Left forelimb (tissue), 1 donor: ENCODE data around the gene RPS6KA1.

Experiments used
- DNase-seq: peaks from one replicate; pipeline ENCODE4 v3.0.0-alpha.2; 2018; ENCODE audit warnings: low spot score

RPS6KA1 gene

DNA sequence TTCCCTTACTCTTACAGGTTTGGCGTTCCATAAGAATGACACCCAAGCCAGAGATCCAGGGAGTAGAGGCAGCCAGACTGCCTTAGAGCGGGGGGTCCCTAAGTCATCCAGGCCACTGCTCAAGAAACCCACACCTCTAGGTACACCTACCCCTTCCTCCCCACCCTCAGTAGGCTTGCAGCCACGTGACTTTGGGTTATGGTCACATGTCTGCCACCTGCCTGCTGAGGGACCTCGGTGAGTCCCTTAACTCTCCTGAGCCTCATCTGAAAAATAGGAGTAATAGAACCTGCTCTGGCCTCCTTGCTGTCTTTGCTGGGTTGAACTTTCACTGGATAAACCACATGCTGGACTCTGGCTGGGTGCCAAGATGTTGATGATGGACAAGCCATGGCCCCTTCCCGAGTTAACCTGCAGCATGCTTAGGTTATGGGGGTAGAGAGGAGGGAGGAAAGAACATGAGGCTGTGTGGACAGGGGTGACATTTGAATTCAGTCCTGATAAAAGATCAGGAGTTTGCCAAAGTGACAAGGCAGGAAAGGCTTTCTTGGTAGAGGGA, 4.5 kb downstream of the RPS6KA1 start:
- DNase-seq = no peak

DNA sequence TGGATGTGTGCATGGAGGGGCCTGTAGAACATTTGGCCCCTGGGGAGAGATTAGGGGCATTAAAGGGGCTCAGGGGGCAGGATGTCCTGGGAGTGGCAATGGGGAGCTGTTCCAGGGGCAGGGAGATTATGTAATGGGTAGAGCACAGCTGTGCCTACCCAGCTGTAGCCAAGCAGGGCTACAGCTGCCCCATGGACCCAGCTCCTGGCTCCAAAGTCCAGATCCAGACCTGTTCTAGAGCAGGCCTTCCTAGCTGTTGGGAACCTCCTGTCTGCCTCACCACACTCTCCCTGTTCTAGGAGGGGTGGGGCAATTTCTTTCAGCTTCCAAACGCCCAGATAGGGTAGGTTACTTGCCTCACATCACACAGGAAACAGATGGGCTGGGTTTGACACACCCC, 5.6 kb downstream of the RPS6KA1 start:
- DNase-seq = no peak

- no peak for DNase-seq
These were observed 6.5 kb downstream of the RPS6KA1 start for GRCh38 chr1:26536081-26536480.

DNA sequence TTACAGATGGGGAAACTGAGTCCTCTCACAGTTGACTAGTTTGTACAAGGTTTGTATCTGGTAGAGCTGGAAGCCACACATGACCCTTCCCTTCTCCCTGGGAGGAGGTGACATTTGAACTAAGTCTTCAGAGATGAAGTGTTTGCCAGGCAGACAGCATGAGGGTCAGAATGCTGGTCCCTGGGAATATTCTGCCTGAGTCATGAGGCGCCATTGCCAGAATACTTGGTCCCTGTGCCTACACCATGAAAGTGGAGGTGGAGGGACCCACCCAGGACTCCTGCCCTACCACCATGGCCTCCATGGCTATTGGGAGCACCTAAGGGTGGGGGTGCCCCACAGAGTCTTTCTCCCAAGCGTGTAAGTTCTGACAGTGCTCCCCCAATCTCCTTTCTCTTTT, 7.0 kb downstream of the RPS6KA1 start:
- no peak for DNase-seq

- DNase-seq = no peak
These were observed 8.4 kb downstream of the RPS6KA1 start for GRCh38 chr1:26537951-26538352.

GRCh38 chr1:26538480-26539412, 9.2 kb downstream of the RPS6KA1 start:
- no peak for DNase-seq

GRCh38 chr1:26539722-26540121, 10.2 kb downstream of the RPS6KA1 start:
- DNase-seq = no peak

- no peak for DNase-seq
These were observed 10.8 kb downstream of the RPS6KA1 start for GRCh38 chr1:26540351-26540750.

DNA sequence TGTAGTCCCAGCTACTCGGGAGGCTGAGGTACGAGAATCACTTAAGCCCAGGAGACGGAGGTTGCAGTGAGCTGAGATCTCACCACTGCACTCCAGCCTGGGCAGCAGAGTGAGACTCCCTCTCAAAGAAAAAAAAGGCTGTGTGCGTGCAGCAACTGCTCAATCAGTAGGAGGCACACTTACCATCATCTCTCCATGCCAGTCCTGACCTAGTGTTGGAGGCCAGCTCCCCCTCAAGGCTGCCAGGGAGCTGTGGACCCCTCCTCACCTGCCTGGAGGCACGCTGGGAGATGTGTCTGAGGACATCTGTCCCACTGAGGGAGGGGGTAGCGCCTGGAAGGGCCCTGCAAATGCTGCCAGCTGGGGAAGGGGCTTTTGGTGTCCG, 11.9 kb downstream of the RPS6KA1 start:
- DNase-seq = no peak

GRCh38 chr1:26541816-26542711, 12.5 kb downstream of the RPS6KA1 start:
- DNase-seq = peak; percentile 75

DNA sequence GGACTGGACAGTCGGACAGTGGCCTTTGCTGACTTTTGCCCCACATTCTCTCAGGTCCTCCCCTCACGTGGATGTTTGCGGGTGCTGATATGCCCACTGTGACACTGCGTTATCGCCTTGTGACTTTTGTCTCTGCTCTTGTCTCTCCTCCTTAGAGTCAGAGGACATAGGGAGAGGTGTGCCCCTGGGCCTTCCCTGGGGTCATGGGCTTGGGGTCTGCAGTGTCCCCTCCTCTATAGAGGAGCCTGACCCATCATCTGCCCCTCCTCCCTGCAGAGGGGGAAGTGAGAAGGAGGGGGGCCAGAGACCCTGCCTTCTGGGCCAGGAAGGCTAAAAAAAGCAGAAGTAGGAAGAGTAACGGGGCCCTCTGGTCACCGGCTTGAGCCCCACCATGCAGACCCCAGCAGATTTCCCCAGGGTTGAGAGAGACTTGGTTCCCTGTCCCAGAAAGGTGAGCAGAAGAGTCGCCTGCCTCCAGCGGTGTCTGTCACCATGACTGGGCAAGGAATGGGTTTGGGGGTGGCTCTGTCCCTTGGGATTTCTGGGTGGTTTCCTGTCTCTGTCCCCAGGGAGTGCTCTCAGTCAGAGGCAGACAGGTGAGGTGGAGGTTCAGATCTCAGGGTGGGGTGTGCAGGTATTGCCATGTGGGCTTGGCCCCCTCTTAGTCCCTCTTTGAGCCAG, 13.3 kb downstream of the RPS6KA1 start:
- no peak for DNase-seq

- no peak for DNase-seq
These were observed 13.9 kb downstream of the RPS6KA1 start for GRCh38 chr1:26543462-26543861.

DNA sequence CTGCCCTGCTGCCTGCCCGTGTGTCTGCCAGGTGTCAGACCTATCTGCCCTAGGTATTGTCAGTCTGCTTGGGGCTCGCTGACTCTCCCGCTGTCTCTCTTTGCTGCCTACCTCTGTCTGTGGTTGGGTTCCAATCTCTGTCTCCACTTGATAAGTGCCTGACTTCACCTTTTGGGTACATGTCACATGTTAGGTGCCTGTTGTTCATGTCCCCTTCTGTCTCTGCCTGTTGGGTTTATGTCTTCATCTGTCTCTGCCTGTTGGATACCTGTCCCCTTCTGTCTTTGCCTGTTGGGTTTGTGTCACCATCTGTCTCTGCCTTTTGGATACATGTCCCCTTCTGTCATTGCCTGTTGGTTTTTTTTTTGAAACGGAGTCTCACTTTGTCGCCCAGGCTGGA, 14.6 kb downstream of the RPS6KA1 start:
- no peak for DNase-seq

DNA sequence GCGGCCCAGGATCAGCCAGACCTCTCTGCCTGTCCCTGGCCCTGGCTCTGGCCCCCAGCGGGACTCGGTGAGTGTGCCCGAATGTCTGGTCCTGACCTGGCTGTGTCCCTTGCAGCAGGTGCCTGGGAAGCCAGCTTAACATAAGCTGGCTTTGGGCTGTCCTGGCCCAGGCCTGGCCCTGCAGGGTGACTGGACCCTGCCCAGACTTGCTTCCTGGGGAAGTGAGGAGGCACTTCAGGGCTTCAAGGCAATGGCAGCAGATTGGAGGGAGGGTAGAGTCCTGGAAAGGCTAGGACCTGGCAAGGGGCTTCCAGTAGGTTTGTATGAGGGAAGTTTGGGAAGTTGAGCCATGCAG, 16.4 kb downstream of the RPS6KA1 start:
- no peak for DNase-seq

GRCh38 chr1:26546375-26546774, 16.8 kb downstream of the RPS6KA1 start:
- no peak for DNase-seq

DNA sequence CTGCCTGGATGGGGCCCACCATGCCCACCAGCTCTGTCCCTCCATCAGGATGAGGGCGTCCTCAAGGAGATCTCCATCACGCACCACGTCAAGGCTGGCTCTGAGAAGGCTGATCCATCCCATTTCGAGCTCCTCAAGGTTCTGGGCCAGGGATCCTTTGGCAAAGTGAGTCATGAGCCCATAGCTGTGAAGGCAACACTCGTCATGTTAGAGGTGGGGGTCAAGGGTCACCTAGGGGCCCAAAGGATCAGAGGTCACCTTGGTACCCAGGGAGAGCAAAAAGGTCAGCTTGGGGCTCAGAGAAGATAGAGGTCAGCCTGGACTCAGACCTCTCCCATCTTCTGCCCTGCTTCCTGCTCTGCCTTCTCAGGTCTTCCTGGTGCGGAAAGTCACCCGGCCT, 17.3 kb downstream of the RPS6KA1 start:
- no peak for DNase-seq

DNA sequence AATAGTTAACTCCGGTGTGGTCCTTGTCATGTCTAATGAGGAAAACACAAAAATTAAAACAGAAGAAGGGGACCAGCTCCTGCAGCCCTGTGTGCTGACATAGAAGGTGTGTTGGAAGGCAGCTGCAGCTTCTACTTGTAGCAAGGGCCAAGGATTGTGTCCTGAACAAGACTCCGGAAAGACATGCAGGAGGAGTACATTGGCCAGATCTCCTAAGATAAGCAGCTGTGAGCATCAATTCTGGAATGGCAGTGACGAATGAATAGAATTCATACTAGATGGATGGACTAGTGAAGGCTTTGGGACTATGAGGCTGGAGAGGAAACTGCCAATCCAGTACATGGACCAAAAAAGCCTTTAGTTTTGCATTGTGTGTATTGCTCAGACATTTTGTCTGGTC, 19.3 kb downstream of the RPS6KA1 start:
- no peak for DNase-seq

DNA sequence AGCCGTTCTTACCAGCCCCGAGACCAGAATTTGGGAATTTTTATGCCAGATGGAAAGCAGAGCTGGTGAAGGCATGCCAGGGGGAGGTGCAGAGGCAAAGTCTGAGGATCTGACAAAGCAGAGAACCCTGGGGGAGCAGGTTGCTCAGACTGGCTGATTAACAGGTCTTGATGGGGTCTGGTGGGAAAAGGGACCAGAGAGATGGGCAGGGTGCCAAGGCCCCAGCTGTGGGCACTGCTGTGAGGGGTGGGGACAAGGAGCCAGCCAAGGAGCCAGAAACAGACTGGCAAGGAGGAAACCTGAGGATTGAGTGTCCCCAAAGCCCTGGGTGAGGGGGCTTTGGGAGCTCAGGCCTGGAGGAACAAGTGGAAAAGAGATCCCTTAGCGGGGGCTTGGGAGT, 21.4 kb downstream of the RPS6KA1 start:
- DNase-seq = no peak

DNA sequence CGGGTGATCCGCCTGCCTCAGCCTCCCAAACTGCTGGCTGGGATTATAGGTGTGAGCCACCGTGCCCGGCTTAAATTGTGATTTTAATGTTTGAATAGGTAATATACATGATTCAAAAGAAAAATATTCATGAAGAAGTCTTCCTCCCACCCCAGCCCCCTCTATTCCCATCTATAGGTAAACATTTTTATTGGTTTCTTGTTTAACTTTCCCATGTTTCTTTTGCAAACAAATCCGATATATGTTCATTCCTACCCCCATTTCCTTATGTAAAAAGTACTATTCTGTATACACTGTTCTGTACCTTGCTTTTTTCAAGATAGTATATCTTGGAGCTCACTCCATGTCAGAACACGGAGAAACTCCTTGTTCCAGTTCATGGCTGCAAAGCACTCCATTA, 23.2 kb downstream of the RPS6KA1 start:
- DNase-seq = no peak

DNA sequence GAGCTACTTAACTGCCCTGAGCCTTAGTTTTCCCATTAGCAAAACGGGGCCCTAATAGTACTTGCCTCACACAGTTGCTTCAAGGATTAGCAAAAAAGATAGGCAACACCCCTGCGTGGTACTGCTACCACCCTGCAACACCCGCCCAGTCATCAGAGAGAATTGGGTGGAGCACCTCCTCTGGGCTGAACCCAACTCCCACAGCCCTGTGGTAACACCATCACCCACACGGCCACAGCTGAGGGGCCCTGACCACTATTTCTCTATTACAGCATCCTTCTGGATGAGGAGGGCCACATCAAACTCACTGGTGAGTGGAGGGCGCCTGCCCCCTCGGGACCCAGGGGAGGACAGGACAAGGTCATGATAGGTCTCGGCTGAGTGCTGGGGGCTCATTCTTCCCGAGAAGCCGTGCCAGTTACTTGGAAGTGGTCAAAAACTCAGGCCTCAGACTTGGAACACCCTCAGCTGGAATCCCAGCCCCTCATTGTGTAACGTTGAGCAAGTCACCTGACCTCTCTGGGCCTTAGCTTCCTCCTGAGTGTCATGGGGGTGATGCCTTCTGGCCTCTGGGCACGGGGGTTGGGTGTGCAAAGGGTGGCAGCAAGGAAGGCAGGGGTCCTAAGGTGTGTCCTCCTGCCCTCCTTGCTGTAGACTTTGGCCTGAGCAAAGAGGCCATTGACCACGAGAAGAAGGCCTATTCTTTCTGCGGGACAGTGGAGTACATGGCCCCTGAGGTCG, 24.6 kb downstream of the RPS6KA1 start:
- DNase-seq = no peak

GRCh38 chr1:26554781-26555180, 25.2 kb downstream of the RPS6KA1 start:
- no peak for DNase-seq
